H1 (cell line): ENCODE data around the gene NTN1. TPM values are rescaled to one million over a fixed set of nuclear protein-coding genes. Genes with fewer than 3 reads are reported as not detected.
A peak's percentile ranks its signal among the peaks of the same experiment; 100 is the strongest.

Experiments used
- ATF2 ChIP-seq: IDR thresholded peaks from 2 replicates; pipeline ENCODE4 v1.6.1; 2012; ENCODE audit warnings: low read length, inconsistent platforms
- BCL11A ChIP-seq, 2 experiments: IDR thresholded peaks; one replicate each; pipeline ENCODE4 v1.6.1; 2011; ENCODE audit warnings: low read depth in 2 of 2, low read length in 2 of 2, mild to moderate bottlenecking in 2 of 2
- CEBPB ChIP-seq: IDR thresholded peaks from 2 replicates; pipeline ENCODE4 v1.6.1; 2012; ENCODE audit warnings: low read depth, low read length
- EGR1 ChIP-seq: IDR thresholded peaks from 2 replicates; pipeline ENCODE4 v1.6.1; 2011; ENCODE audit warnings: low read depth, low read length, borderline replicate concordance
- EP300 ChIP-seq, 2 experiments: IDR thresholded peaks; 1 replicate in 1 of 2; 2 replicates in 1 of 2; pipeline ENCODE4 v1.6.1; 2011 to 2012; ENCODE audit warnings: low read depth in 2 of 2, low read length in 2 of 2, mild to moderate bottlenecking in 2 of 2, borderline replicate concordance in 1 of 2, inconsistent platforms in 1 of 2, moderate library complexity in 1 of 2
- EZH2 ChIP-seq: fragments of 200-600 bp; sonication (generic); IDR thresholded peaks from 2 replicates; pipeline ENCODE4 v1.7.1; 2012; ENCODE audit warnings: low read depth, mild to moderate bottlenecking, moderate library complexity, low read length, inconsistent platforms; ENCODE audit not compliant: severe bottlenecking
- GABPA ChIP-seq: IDR thresholded peaks from 2 replicates; pipeline ENCODE4 v1.6.1; 2011; ENCODE audit warnings: mild to moderate bottlenecking, low read length, moderate library complexity, borderline replicate concordance; ENCODE audit not compliant: insufficient read depth
- NANOG ChIP-seq: IDR thresholded peaks from 2 replicates; pipeline ENCODE4 v1.6.1; 2011; ENCODE audit warnings: low read length, low read depth, mild to moderate bottlenecking, inconsistent platforms; ENCODE audit not compliant: insufficient read depth, poor library complexity, severe bottlenecking
- NRF1 ChIP-seq: IDR thresholded peaks from 2 replicates; pipeline ENCODE4 v1.6.1; 2011; ENCODE audit warnings: mild to moderate bottlenecking, low read depth, low read length, improper control_type of control experiment
- POU5F1 ChIP-seq: IDR thresholded peaks from 2 replicates; pipeline ENCODE4 v1.6.1; 2011; ENCODE audit warnings: low read depth, mild to moderate bottlenecking, low read length, moderate library complexity
- RBBP5 ChIP-seq: IDR thresholded peaks from 2 replicates; pipeline ENCODE4 v1.7.1; 2012; ENCODE audit warnings: low read depth, mild to moderate bottlenecking, inconsistent platforms, low read length, moderate library complexity, borderline replicate concordance
- RFX5 ChIP-seq: IDR thresholded peaks from 2 replicates; pipeline ENCODE4 v1.6.1; 2011; ENCODE audit warnings: low read depth, low read length, improper control_type of control experiment, borderline replicate concordance
- RNF2 ChIP-seq: fragments of 200-900, 300-1000 bp; sonication (generic); IDR thresholded peaks from 2 replicates; pipeline ENCODE4 v1.7.1; 2016; ENCODE audit warnings: borderline replicate concordance, low read depth, mild to moderate bottlenecking, antibody characterized with exemption, low read length; ENCODE audit not compliant: poor library complexity, severe bottlenecking; ENCODE audit errors: missing control alignments
- SAP30 ChIP-seq: fragments of 300-600 bp; sonication (generic); IDR thresholded peaks from 2 replicates; pipeline ENCODE4 v1.7.1; 2012; ENCODE audit warnings: low read length, moderate library complexity, mild to moderate bottlenecking, inconsistent platforms; ENCODE audit not compliant: insufficient read depth, insufficient replicate concordance
- SP1 ChIP-seq: IDR thresholded peaks from 2 replicates; pipeline ENCODE4 v1.6.1; 2011; ENCODE audit warnings: low read depth, low read length
- SRF ChIP-seq: IDR thresholded peaks from 2 replicates; pipeline ENCODE4 v1.6.1; 2011; ENCODE audit warnings: mild to moderate bottlenecking, low read depth, low read length, moderate library complexity
- SUZ12 ChIP-seq: fragments of 200-600 bp; sonication (generic); IDR thresholded peaks from 2 replicates; pipeline ENCODE4 v1.6.1; 2012; ENCODE audit warnings: mild to moderate bottlenecking, inconsistent platforms, low read length, moderate library complexity, mixed read lengths
- TAF7 ChIP-seq: optimal IDR thresholded peaks from 2 replicates; pipeline ENCODE3; 2011; ENCODE audit warnings: low read depth, mild to moderate bottlenecking, inconsistent platforms, low read length, moderate library complexity, borderline replicate concordance
- TCF12 ChIP-seq: IDR thresholded peaks from 2 replicates; pipeline ENCODE4 v1.6.1; 2011; ENCODE audit warnings: low read depth, mild to moderate bottlenecking, low read length
- TEAD4 ChIP-seq: IDR thresholded peaks from 2 replicates; pipeline ENCODE4 v1.6.1; 2012; ENCODE audit warnings: low read depth, low read length, inconsistent platforms, mixed read lengths
- YY1 ChIP-seq: IDR thresholded peaks from 2 replicates; pipeline ENCODE4 v1.6.1; 2011; ENCODE audit warnings: low read depth, mild to moderate bottlenecking, low read length
- polyA plus RNA-seq, 7 experiments: library from polyadenylated mRNA; depleted of rRNA in 3 of 7; stranded (reverse) in 5 of 7; unstranded in 2 of 7; fragments of >200 nt in 5 of 7; fragments of 200-250 nt in 2 of 7; gene quantifications; 1 replicate in 5 of 7; 2 replicates in 1 of 7; 4 replicates in 1 of 7; pipeline versions ENCODE4 v1.2.1 to v1.2.3, GENCODE V29; 2011 to 2013; ENCODE audit warnings: missing spikeins in 2 of 7, mixed read lengths in 2 of 7
- total RNA-seq: library from RNA; stranded (reverse); fragmentation: NEBNext Ultra II Directional; extraction: Animal tissue kit (Norgen Biotek cat#: 25700); gene quantifications from 2 replicates; pipeline ENCODE4 v1.2.1, GENCODE V29; 2021

The NTN1 gene
- total and polyA plus RNA-seq, 2 of the 8 experiments (the other 6 are each of a cell fraction or from before 2014, with no cell fraction given): 2.0 to 2.3 TPM

GRCh38 chr17:9054126-9054975, 33.0 kb downstream of the NTN1 start (continued):
- peak; percentile 78; the same call in 1 of the 2 replicates for TF ChIP-seq RBBP5
- TF ChIP-seq SRF: no peak
- TF ChIP-seq POU5F1: peak; percentile 95
- TF ChIP-seq ATF2: no peak
- TF ChIP-seq NANOG: peak; percentile 98
- TF ChIP-seq NRF1: no peak
- TF ChIP-seq BCL11A (IDR thresholded peaks at IDR 0.05; ENCODE audit: low read depth in 2 of 2, low read length in 2 of 2): peak in 1 of 2 experiments; percentile 56
- TF ChIP-seq GABPA: 0 out of 2 replicates have a peak, but pooled peaks have one; percentile 30
- TF ChIP-seq EP300 (IDR thresholded peaks at IDR 0.05; ENCODE audit: borderline replicate concordance in 1 of 2, low read depth in 2 of 2, low read length in 2 of 2): peak in 1 of 2 experiments; percentile 76; a peak in 1 of 3 replicates
- 0 out of 2 replicates have a peak, but pooled peaks have one; percentile 53 for TF ChIP-seq TCF12
- TF ChIP-seq SUZ12: no peak
- peak; percentile 91 for TF ChIP-seq CEBPB
- peak; percentile 55 for TF ChIP-seq YY1
- no peak for TF ChIP-seq RNF2
- 0 out of 2 replicates have a peak, but pooled peaks have one; percentile 55 for TF ChIP-seq SP1
- no peak for TF ChIP-seq RFX5
- TF ChIP-seq EZH2: peak; percentile 30
- peak; percentile 65; the same call in 1 of the 2 replicates for TF ChIP-seq TEAD4
- TF ChIP-seq EGR1: no peak
- TF ChIP-seq SAP30: no peak
- TF ChIP-seq TAF7: no peak
